ENCODE results near the gene PFDN6. TPM values are rescaled to one million over a fixed set of nuclear protein-coding genes. Genes with fewer than 3 reads are reported as not detected.
"Not testable (repeated sequence)": the region's sequence is repeated elsewhere in the genome, so short reads cannot be mapped to it uniquely, and the experiment has no call there.

Gene PFDN6
- total RNA-seq = 51.2 and 53.3 TPM in 2 replicates

DNA sequence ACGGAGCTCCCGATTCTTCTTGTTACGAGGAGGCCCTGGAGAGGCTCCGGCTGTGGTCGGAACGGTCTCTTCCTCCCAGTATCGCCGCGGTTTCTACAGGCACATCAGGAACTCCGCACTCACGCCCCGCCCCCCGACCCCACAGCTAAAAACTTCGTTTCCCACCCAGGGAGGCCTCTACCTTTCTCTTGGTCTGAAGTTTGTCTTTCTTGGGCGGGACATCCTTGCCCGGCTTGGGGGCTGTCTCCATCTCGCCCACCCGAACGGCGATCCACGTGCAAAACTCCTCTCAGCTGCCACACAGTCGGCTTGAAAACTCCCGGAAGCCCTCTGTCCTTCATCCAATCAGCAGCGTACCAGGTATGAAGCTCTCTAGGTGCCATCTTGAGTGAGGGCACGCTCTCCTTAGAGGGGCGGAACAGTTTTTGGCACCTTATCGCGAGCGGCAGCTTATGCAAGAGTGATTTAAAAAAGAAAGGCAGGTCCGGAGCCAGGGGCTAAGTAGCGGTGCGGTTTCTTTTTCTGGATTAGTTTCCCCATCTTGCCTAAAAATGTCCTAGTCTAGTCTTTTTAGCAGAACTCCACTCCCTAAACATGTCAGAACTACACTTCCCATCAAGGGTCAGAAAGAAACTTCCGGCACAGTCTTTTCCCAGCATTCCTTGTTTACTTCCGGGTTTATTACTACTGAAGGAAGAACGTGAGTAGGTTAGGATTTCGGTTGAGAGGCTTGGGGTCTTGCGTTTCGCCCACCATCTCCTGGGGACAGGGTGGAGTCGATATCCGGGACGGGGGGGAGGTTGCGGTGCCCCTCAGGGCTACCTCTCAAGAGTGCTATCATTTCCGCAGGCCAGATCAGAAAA is at the start of gene PFDN6, which contains the start of gene WDR46:
TSS of gene PFDN6 (plus strand) at position 681 of the 863 bp plus-strand sequence. CDS start 256 bp downstream, outside the sequence.
TSS of gene WDR46 (minus strand) at position 319 of the 863 bp plus-strand sequence. CDS start at position 250, 69 bp downstream.
- peak; percentile 72 for DNase-seq (ENCODE audit: low read depth, low spot score)

GRCh38 chr6:33241968-33242367 is 47.4 kb upstream of the PFDN6 start:
- DNase-seq (ENCODE audit: low read depth, low spot score) = no peak

DNA sequence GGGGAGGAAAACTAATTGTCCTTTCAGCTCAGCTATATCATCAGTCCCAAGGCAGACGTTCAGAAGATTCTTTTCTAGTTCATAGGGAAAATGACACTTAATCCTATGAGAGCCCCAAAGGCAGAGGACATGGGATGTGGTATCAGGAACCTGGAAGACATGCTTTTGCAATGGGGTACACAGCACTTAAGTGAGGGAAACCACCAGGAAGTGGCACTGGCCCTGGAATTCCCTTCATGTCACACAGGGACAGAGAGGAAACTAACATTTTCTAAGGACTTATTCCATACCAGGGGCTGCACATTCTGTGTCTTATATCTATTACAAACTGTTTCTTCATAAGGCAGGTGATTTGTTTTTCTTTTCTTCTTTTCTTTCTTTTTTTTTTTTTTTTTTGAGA is 45.9 kb upstream of the PFDN6 start:
- no peak for DNase-seq (ENCODE audit: low read depth, low spot score)

DNA sequence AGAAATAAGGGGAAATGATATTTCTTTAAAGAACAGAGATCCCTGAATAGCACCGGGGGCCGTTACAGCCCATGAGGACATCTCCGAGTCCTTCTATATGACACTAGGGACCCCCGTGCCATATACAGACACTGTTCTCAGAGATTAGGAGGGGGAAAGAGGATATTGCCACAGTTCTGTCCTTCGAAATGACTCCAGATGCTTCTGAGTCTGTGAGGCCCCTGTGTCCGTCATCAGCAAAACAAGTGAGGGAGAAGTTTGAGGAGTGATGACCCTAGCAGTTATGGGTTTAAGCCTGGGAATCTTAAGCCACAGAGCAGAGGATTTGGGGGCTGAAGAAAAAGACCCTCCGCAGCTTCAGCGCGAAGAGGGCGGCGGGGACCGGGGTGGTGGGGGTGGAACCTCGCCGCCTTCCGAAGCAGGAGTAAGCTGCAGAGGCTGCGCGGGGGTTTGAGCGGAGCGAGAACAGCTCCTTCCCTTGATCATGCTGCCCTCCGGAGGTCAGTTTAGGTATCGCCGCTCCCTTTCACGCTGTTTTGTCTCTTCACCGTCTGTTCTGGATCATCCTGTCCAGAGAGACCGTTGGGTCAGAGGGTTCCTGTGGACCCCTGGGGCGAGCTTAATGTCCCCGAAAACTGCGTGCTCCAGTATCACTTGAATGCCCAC is 41.3 kb upstream of the PFDN6 start:
- DNase-seq (ENCODE audit: low read depth, low spot score) = peak; percentile 40

DNA sequence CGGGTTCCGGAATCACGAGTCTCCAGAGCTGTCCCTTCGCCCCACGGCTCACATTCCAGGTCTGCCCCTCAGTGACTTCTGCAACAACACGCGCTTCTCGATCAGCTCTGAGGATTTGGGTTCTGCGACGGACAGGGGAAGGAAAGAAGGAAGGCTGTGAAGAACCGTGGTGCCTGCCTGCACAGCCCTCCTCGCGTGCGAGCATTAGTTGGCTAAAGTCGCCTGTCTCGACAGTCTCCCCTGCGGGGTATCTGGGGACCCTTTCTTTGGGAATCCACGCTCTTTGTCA is 40.8 kb upstream of the PFDN6 start:
- no peak for DNase-seq (ENCODE audit: low read depth, low spot score)

- DNase-seq (ENCODE audit: low read depth, low spot score) = peak; percentile 98
Measured at GRCh38 chr6:33248932-33249731, 40.3 kb upstream of the PFDN6 start.

DNA sequence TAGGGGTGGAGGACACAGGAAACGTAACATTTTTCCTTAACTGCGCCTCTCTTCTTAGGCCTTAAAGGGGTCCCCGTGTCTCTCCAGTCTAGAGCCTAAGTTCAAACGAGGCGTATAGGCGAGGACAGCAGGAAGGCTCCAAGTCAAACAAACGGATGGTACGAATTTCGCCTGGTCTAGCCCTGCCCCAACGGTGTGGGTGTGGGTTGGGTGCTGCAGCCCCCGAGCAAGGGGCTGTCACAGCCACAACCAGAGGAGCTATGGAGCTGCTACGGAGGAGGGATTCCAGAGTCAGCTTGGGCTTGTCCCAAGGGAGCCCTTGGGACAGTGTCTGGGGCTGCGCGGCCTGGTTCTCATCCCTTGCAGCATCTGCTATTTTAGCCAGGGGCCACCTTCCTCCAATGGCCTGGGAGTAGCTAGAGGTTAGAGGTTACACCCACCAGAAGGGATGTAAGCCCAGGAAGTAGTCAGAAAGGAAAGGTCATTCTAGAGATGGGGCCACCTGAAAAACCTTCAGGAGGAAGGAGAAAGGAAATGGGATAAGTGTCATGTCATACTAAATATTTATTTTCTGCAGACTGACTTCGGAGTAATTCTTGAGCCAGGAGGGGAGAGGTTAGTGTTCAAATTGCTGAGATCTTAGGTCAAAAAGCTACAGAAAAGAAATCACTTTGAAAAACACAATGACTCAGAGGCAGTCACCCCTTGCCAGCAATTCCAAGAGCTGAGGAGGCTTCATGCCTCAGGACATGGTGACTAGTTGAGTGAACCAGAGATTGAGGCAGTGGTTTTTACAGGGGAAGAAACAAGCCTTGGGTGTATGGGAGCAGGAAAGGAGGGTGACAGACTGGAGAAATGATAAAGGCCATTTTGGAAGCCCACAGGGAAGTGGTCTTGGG is 39.4 kb upstream of the PFDN6 start:
- DNase-seq (ENCODE audit: low read depth, low spot score) = peak; percentile 37

DNA sequence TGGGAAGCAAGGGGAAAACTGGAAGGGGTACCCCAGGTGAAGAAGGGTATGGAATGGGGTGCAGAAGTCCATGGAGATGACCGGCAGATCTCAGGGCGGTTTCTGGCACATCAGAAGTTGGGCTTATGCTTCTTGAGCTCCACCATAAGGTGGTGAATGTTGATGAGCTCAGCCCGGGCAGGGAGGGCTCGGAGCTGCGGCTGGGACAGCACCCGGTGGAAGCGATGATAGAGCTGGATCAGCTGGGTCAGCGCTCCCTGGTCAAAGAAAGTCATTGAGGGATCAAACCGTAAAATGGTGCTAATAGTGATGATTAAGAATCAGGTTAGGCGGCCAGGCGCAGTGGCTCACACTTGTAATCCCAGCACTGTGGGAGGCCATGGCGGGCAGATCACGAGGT is 38.7 kb upstream of the PFDN6 start:
- no peak for DNase-seq (ENCODE audit: low read depth, low spot score)

GRCh38 chr6:33251395-33252012 is 37.9 kb upstream of the PFDN6 start:
- DNase-seq (ENCODE audit: low read depth, low spot score) = no peak

DNA sequence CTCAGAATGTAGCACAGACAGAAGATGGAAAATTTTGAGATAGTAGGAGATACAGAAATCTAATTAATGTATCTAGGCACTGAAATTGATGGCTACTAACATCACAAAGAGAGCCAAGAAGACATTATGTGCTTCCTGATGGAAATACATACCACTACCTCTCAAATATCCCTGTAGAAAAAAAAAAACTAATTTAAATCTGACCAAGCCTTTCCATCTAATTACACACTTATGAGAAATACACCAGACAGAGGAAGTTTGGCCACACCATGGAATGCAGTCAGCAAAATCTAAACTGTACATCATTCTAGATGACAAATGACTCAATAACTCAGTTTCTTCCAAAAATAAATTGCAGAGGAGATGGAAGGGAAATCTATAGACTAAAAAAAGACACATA is 36.6 kb upstream of the PFDN6 start:
- DNase-seq (ENCODE audit: low read depth, low spot score) = no peak

- DNase-seq (ENCODE audit: low read depth, low spot score) = no peak
Measured at GRCh38 chr6:33254591-33254990, 34.8 kb upstream of the PFDN6 start.

- no peak for DNase-seq (ENCODE audit: low read depth, low spot score)
Measured at GRCh38 chr6:33259032-33259431, 30.4 kb upstream of the PFDN6 start.

- DNase-seq (ENCODE audit: low read depth, low spot score) = not testable (repeated sequence)
Measured at GRCh38 chr6:33262490-33262889, 26.9 kb upstream of the PFDN6 start.

DNA sequence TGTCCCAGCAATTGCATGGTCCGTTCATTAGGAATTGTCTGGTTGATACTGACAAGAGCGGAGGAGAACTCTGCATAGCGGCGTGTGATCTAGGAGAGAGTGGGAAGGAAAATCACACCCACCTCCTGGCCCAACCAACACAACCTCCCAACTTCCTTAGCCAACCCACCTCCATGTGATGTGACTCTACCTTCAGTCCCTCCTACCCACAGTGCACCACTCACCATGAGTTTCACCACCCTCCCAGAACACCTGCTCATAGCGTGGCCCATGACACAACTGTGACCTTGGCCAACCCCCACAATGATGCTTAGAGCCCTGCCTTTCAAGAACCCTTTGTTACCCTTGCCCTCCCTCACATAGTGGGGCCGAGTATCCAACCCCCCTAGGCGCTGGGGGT is 25.4 kb upstream of the PFDN6 start:
- DNase-seq (ENCODE audit: low read depth, low spot score) = no peak

DNA sequence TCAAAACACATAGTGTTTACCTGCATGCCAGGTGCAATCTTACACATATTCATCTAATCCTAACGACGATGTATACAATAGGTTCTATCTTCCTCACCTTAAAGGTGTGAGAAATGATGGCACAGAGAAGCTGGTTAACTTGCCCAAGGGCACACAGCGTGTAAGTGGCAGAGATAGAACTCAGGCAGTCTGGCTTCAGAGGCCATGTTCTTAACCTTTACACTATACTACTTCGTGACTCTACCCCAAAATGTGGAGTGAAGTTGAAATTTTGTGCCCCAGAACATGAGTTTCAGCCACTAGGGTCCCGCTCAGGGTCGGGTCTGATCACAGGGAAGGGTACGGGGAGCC is 18.3 kb upstream of the PFDN6 start:
- no peak for DNase-seq (ENCODE audit: low read depth, low spot score)

DNA sequence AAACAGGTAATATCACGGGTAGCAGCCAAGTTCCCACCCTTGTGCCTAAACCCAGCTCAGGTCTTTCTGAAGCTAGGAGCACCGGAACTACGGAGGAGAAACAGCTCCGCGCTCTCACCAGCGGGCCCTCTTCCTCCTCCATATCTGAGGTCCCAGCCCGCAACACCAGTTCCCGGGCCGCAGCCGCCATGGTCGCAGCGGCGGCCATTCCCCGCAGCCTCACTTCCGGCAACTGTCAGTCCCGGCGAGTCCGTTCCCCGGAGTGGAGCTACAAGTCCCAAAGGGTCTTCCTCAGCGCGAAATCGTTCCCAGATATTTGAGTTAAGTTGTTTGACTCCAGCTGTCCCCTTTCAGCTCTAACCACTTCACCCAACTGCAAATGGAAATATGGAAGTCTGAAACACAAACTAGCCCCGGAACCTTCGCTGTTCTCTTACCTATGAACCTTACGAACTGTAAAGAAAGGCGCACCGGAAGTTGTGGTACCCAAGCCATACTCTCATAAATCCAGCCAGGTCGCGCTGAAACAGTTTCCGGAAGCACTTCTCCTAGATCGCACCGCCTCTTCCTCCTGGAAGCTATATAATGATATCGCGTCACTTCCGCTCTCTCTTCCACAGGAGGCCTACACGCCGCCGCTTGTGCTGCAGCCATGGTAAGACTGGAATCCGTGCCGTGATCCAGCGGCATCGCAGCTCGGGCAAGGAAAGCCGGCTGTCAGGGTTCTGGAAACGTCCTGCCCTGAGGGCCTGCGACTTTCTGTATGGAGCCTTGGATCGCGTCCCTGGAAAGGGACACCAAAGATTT is 17.7 kb upstream of the PFDN6 start, which contains the start of the genes RPS18 and VPS52:
TSS of gene RPS18 (plus strand) at position 608 of the 807 bp plus-strand sequence. CDS start at position 653, 45 bp downstream.
TSS of gene VPS52 (minus strand) at position 409 of the 807 bp plus-strand sequence. CDS start at position 208, 201 bp downstream.
- DNase-seq (ENCODE audit: low read depth, low spot score) = peak; percentile 99

GRCh38 chr6:33272275-33273128 is 16.9 kb upstream of the PFDN6 start:
- no peak for DNase-seq (ENCODE audit: low read depth, low spot score)

DNA sequence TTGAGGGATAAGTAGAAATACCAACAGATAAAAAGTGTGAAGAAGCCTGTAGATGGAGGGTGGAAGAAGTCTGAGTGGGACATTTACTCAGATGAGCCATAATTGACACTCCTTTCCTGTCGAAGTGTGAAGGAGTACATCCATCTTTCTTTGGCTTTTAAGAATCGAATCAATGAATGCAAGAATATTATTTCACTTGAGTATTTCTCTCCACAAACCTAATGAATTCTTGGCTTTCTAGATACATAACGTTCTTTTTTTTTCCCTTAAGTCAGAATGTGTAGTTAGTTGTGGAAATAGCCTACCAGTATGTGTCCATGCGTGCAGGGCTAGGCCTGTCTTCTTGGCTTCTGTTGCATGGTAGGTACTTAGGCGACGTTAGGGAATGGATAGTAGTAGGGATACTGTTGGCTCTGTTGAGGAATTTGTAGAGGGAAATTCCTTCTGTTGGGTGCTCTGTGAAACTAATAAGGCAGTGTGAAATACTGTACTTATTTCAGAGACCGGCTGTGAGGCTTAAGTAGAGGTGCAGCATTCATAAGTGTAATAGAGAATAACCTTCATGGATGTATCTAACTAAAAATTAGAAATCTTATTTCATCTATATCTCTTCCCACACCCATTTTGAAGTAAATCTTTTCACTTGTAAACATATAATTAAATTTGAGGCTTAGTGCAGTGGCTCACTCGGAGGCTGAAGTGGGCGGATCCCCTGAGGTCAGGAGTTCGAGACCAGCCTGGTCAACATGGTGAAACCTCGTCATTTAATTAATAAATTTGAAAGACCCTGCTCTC is 16.1 kb upstream of the PFDN6 start:
- DNase-seq (ENCODE audit: low read depth, low spot score) = no peak
